DMS 273 (cell line): Measurements from ENCODE around the gene PRKCI.
"Not testable (repeated sequence)": the region's sequence is repeated elsewhere in the genome, so short reads cannot be mapped to it uniquely, and the experiment has no call there.

Source experiments
- DNase-seq: peaks from one replicate; lab custom pipeline; 2025; ENCODE audit not compliant: unreplicated experiment; lab: John Stamatoyannopoulos, UW

Gene PRKCI

GRCh38 chr3:170221924-170222646, at the start of gene PRKCI:
TSS of gene PRKCI (plus strand) at chr3:170222424. CDS start at chr3:170222670, 246 bp downstream.
- DNase-seq = peak; percentile 99

- no peak for DNase-seq
These were observed 43.6 kb upstream of the PRKCI start for GRCh38 chr3:170178651-170179050.

GRCh38 chr3:170179432-170179831, 42.8 kb upstream of the PRKCI start:
- no peak for DNase-seq

GRCh38 chr3:170180079-170180907, 41.9 kb upstream of the PRKCI start:
- DNase-seq = peak; percentile 40

GRCh38 chr3:170180908-170181885, 41.0 kb upstream of the PRKCI start, which contains the start of gene PHC3:
TSS of gene PHC3 (minus strand) at chr3:170181733. CDS start at chr3:170181715, 18 bp downstream.
- peak; percentile 98 for DNase-seq

GRCh38 chr3:170189398-170190256, 32.6 kb upstream of the PRKCI start:
- DNase-seq = no peak

GRCh38 chr3:170195759-170196158, 26.5 kb upstream of the PRKCI start:
- DNase-seq = not testable (repeated sequence)

- DNase-seq = no peak
These were observed 25.4 kb upstream of the PRKCI start for GRCh38 chr3:170196833-170197232.

GRCh38 chr3:170200987-170201386, 21.2 kb upstream of the PRKCI start:
- DNase-seq = no peak

- DNase-seq = no peak
These were observed 20.7 kb upstream of the PRKCI start for GRCh38 chr3:170201527-170201926.

- no peak for DNase-seq
These were observed 18.8 kb upstream of the PRKCI start for GRCh38 chr3:170203457-170203856.

- DNase-seq = no peak
These were observed 18.2 kb upstream of the PRKCI start for GRCh38 chr3:170204023-170204472.

- no peak for DNase-seq
These were observed 17.7 kb upstream of the PRKCI start for GRCh38 chr3:170204509-170204908.

GRCh38 chr3:170205302-170205701, 16.9 kb upstream of the PRKCI start:
- DNase-seq = no peak

- not testable (repeated sequence) for DNase-seq
These were observed 16.0 kb upstream of the PRKCI start for GRCh38 chr3:170206164-170206762.

GRCh38 chr3:170207717-170208116, 14.5 kb upstream of the PRKCI start:
- DNase-seq = no peak

- no peak for DNase-seq
These were observed 10.6 kb upstream of the PRKCI start for GRCh38 chr3:170211668-170212067.

- no peak for DNase-seq
These were observed 2.4 kb upstream of the PRKCI start for GRCh38 chr3:170219850-170220249.

- no peak for DNase-seq
These were observed 1.4 kb upstream of the PRKCI start for GRCh38 chr3:170220871-170221270.
